BE2C (cell line): ENCODE measurements around the gene C2CD2.

ENCODE experiments used
- DNase-seq: peaks from one replicate; pipeline ENCODE4 v3.0.0-alpha.2; 2020
- H3K27me3 ChIP-seq: fragments of 250-450 bp; sonication (Bioruptor Pico); 2 replicates; pipeline ENCODE4 v1.5.1; 2020; ENCODE audit warnings: mild to moderate bottlenecking
- H3K36me3 ChIP-seq: fragments of 250-450 bp; sonication (Bioruptor Pico); 2 replicates; pipeline ENCODE4 v1.5.1; 2020; ENCODE audit warnings: mild to moderate bottlenecking
- H3K4me1 ChIP-seq: fragments of 250-450 bp; sonication (Bioruptor Pico); 2 replicates; pipeline ENCODE4 v1.5.1; 2020
- H3K4me3 ChIP-seq: 2 replicates; pipeline ENCODE4 v1.5.1; 2011; ENCODE audit warnings: low read depth, low read length
- H3K9me3 ChIP-seq: fragments of 250-450 bp; sonication (Bioruptor Pico); 2 replicates; pipeline ENCODE4 v1.5.1; 2020
- TF ChIP-seq, protein P1 (sequence below): IDR thresholded peaks from 2 replicates; pipeline ENCODE4 v1.5.1; 2012; ENCODE audit warnings: mild to moderate bottlenecking, low read depth, low read length

The C2CD2 gene

GRCh38 chr21:41847066-41847804, 106.6 kb downstream of the C2CD2 start:
- TF ChIP-seq, protein P1, sequence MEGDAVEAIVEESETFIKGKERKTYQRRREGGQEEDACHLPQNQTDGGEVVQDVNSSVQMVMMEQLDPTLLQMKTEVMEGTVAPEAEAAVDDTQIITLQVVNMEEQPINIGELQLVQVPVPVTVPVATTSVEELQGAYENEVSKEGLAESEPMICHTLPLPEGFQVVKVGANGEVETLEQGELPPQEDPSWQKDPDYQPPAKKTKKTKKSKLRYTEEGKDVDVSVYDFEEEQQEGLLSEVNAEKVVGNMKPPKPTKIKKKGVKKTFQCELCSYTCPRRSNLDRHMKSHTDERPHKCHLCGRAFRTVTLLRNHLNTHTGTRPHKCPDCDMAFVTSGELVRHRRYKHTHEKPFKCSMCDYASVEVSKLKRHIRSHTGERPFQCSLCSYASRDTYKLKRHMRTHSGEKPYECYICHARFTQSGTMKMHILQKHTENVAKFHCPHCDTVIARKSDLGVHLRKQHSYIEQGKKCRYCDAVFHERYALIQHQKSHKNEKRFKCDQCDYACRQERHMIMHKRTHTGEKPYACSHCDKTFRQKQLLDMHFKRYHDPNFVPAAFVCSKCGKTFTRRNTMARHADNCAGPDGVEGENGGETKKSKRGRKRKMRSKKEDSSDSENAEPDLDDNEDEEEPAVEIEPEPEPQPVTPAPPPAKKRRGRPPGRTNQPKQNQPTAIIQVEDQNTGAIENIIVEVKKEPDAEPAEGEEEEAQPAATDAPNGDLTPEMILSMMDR: no peak
- no peaks in the 10 kb centered on the region for H3K4me1 ChIP-seq
- no peaks in the 10 kb centered on the region for H3K9me3 ChIP-seq
- H3K36me3 ChIP-seq: no peaks in the 10 kb centered on the region
- H3K27me3 ChIP-seq: no peaks in the 10 kb centered on the region
- DNase-seq: no peak
- no peak overlapping the region for H3K4me3 ChIP-seq

GRCh38 chr21:41846536-41846935, 107.3 kb downstream of the C2CD2 start:
- H3K4me1 ChIP-seq: no peaks in the 10 kb centered on the region
- TF ChIP-seq, protein P1: no peak
- no peaks in the 10 kb centered on the region for H3K9me3 ChIP-seq
- H3K4me3 ChIP-seq: no peak overlapping the region
- no peaks in the 10 kb centered on the region for H3K36me3 ChIP-seq
- DNase-seq: no peak
- no peaks in the 10 kb centered on the region for H3K27me3 ChIP-seq

- TF ChIP-seq, protein P1: no peak
- Histone ChIP-seq H3K9me3 (no peaks in the 10 kb centered on the region), H3K36me3 (no peaks in the 10 kb centered on the region), H3K4me3 (no peak overlapping the region), H3K27me3 (no peaks in the 10 kb centered on the region), H3K4me1 (no peaks in the 10 kb centered on the region)
- DNase-seq: no peak
Observed at GRCh38 chr21:41846033-41846317, 107.8 kb downstream of the C2CD2 start.

- H3K4me1 ChIP-seq: no peaks in the 10 kb centered on the region
- TF ChIP-seq, protein P1: no peak
- no peaks in the 10 kb centered on the region for H3K27me3 ChIP-seq
- no peaks in the 10 kb centered on the region for H3K9me3 ChIP-seq
- DNase-seq: no peak
- no peaks in the 10 kb centered on the region for H3K36me3 ChIP-seq
- no peak overlapping the region for H3K4me3 ChIP-seq
Observed at GRCh38 chr21:41845310-41846032, 108.3 kb downstream of the C2CD2 start.

- no peak overlapping the region for H3K4me3 ChIP-seq
- DNase-seq: no peak
- H3K36me3 ChIP-seq: no peaks in the 10 kb centered on the region
- H3K27me3 ChIP-seq: no peaks in the 10 kb centered on the region
- H3K4me1 ChIP-seq: no peaks in the 10 kb centered on the region
- TF ChIP-seq, protein P1: no peak
- no peaks in the 10 kb centered on the region for H3K9me3 ChIP-seq
Observed at GRCh38 chr21:41843584-41843983, 110.2 kb downstream of the C2CD2 start.

DNA sequence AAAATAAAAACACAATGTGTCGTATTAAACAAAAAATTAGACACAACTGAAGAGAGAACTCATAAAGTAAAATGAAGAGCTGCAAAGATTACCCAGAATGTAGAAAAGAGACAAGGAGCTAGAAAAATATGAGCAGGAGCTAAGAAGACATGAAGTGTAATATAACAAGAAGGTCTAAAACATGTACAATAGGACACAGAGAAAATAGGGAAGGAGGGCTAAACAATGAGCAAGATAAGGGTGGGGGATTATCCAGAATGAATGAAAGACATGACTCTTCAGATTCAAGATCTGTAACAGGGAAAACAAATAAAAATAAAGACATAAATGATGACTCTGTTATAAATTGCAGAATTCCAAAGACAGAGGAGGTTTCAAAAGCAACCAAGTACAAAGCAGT, 112.9 kb downstream of the C2CD2 start:
- Histone ChIP-seq H3K4me1 (no peaks in the 10 kb centered on the region), H3K4me3 (no peak overlapping the region), H3K36me3 (peaks cover 15% of the 10 kb centered on the region), H3K9me3 (no peaks in the 10 kb centered on the region), H3K27me3 (no peaks in the 10 kb centered on the region)
- no peak for DNase-seq
- TF ChIP-seq, protein P1: no peak
